Tibial artery (tissue), 4 donors: ENCODE data around the gene TNFRSF19.

ENCODE experiments used
- DNase-seq, 2 donors: peaks; one replicate each; pipeline ENCODE4 v3.0.0-alpha.2; 2019
- H3K27ac ChIP-seq, 2 donors: fragments of 200-600 bp; sonication (generic) in 1 of 2; 1 replicate in 1 of 2; 2 replicates in 1 of 2; pipeline ENCODE4 v1.5.1; 2018 to 2019; ENCODE audit warnings: mild to moderate bottlenecking in 1 of 2
- H3K27me3 ChIP-seq, 2 donors: fragments of 200-600 bp; sonication (generic) in 1 of 2; one replicate each; pipeline versions ENCODE4 v1.5.1 to v1.6.0; 2016 to 2019
- H3K36me3 ChIP-seq, 3 donors: fragments of 200-600 bp; sonication (generic) in 2 of 3; one replicate each; pipeline ENCODE4 v1.5.1; 2016 to 2019; ENCODE audit warnings: mild to moderate bottlenecking in 2 of 3
- H3K4me1 ChIP-seq, 4 donors: fragments of 200-600 bp; sonication (generic) in 2 of 4; 1 replicate in 3 of 4; 2 replicates in 1 of 4; pipeline ENCODE4 v1.5.1; 2016 to 2019
- H3K4me3 ChIP-seq, 2 donors: fragments of 200-600 bp; sonication (generic) in 1 of 2; 1 replicate in 1 of 2; 2 replicates in 1 of 2; pipeline ENCODE4 v1.5.1; 2018 to 2019; ENCODE audit warnings: mild to moderate bottlenecking in 2 of 2
- H3K9me3 ChIP-seq, 3 donors: fragments of 200-600 bp; sonication (generic) in 1 of 3; one replicate each; pipeline ENCODE4 v1.5.1; 2016 to 2019
- intact Hi-C: fragments of 100-400 bp; cut with DNase I; formaldehyde crosslinking; loops from one replicate; pipeline ENCODE4 v1.15.0; 2023; ENCODE audit warnings: low total_unique reads
- TF ChIP-seq, protein P1 (sequence below), 2 experiments: fragments of 200-600 bp in 1 of 2; fragments of 450-650 bp in 1 of 2; IDR thresholded peaks; one replicate each; pipeline ENCODE4 v1.5.1; 2017 to 2019; ENCODE audit warnings: antibody characterized with exemption in 2 of 2, mild to moderate bottlenecking in 1 of 2, moderate library complexity in 1 of 2

The TNFRSF19 gene

DNA sequence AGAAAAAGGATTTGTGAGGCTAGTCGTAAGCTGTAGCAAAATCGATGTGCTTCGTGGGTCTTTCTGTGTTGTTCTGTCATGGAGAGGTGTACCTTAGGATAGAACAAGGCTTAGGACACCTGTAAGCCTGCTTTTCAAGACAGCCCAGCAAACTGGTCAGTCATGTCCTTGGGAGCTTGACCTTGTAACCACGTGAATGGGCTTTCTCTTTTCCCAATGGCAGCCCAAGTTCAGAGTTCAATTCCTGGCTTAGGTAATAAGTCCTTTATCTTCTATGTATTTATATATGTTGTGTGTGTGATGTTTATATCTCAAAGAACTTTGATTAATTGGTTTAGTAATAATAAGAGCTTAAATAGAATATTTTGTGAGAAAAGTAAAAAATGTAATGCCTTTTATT, 112.9 kb downstream of the TNFRSF19 start:
- H3K4me3 ChIP-seq: no peak overlapping the region
- peaks cover 0 to 6% (median 0%) of the 10 kb centered on the region in 3 donors for H3K9me3 ChIP-seq
- intact Hi-C loops: no loop called here
- H3K36me3 ChIP-seq: no peaks in the 10 kb centered on the region
- DNase-seq: no peak
- TF ChIP-seq, protein P1, sequence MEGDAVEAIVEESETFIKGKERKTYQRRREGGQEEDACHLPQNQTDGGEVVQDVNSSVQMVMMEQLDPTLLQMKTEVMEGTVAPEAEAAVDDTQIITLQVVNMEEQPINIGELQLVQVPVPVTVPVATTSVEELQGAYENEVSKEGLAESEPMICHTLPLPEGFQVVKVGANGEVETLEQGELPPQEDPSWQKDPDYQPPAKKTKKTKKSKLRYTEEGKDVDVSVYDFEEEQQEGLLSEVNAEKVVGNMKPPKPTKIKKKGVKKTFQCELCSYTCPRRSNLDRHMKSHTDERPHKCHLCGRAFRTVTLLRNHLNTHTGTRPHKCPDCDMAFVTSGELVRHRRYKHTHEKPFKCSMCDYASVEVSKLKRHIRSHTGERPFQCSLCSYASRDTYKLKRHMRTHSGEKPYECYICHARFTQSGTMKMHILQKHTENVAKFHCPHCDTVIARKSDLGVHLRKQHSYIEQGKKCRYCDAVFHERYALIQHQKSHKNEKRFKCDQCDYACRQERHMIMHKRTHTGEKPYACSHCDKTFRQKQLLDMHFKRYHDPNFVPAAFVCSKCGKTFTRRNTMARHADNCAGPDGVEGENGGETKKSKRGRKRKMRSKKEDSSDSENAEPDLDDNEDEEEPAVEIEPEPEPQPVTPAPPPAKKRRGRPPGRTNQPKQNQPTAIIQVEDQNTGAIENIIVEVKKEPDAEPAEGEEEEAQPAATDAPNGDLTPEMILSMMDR (IDR thresholded peaks at IDR 0.05): no peak
- H3K4me1 ChIP-seq: no peaks in the 10 kb centered on the region
- H3K27me3 ChIP-seq: no peaks in the 10 kb centered on the region
- no peak overlapping the region for H3K27ac ChIP-seq

DNA sequence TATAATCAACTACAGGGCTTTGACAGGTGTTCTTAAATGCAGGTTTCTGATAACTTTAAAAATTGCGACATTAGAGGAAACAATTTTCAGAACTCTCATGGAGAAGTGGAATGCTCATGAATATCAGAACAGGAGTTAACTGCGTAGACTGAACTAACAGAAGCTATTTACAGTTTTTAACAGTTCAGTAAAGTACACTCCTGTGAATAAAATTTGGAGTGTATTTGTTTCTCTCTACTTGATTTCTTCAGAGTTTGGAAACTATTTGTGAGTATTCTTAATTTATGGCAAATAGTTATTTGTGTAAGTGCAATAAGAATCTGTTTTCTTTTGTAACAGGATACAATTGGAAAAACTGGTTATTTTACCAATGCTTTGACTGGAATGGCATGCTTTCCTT, 114.4 kb downstream of the TNFRSF19 start:
- Histone ChIP-seq H3K36me3 (no peaks in the 10 kb centered on the region), H3K4me3 (no peak overlapping the region), H3K27me3 (no peaks in the 10 kb centered on the region), H3K27ac (no peak overlapping the region), H3K4me1 (no peaks in the 10 kb centered on the region), H3K9me3 (peaks cover 0 to 6% (median 0%) of the 10 kb centered on the region in 3 donors)
- TF ChIP-seq, protein P1 (IDR thresholded peaks at IDR 0.05): no peak
- intact Hi-C loops: no loop called here
- DNase-seq: no peak

DNA sequence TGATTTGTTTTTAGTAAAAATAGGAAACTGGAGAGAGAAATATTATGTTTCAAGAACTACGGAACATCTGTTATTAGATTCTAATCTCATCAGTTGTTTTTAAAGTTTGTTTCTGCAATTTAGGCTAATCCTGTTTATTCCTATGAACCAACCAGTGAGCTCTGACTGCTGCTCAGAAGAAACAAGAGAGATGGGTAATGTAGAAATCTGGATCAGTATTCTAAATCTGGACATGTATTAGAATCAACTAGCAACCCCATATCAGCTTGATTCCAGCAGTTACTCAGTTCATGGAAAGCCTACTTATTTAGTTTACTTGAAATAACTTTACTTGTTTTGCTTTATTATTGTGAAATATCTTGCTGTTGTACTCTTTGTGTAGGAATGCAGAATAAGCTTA, 115.2 kb downstream of the TNFRSF19 start:
- Histone ChIP-seq H3K4me1 (no peaks in the 10 kb centered on the region), H3K36me3 (no peaks in the 10 kb centered on the region), H3K27me3 (no peaks in the 10 kb centered on the region), H3K4me3 (no peak overlapping the region), H3K9me3 (peaks cover 0 to 6% (median 0%) of the 10 kb centered on the region in 3 donors), H3K27ac (no peak overlapping the region)
- DNase-seq: no peak
- intact Hi-C loops: no loop called here
- TF ChIP-seq, protein P1 (IDR thresholded peaks at IDR 0.05): no peak

DNA sequence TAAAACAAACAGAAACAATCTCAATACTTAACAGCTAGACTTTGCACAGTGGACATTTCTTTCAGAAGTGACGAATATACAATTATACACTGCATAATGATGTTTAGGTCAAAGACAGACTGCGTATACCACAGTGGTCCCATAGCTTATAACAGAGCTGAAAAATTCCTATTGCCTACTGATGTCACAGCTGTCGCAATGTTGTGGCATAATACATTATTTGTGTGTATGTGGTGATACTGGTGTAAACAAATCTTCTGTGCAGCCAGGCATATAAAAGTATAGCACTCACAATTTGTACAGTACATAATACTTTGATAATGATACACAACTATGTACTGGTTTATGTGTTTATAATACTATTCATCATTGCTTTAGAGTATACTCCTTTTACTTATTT, 116.7 kb downstream of the TNFRSF19 start:
- H3K4me3 ChIP-seq: no peak overlapping the region
- H3K27me3 ChIP-seq: no peaks in the 10 kb centered on the region
- peaks cover 0 to 6% (median 0%) of the 10 kb centered on the region in 3 donors for H3K9me3 ChIP-seq
- no peaks in the 10 kb centered on the region for H3K4me1 ChIP-seq
- no peak overlapping the region for H3K27ac ChIP-seq
- DNase-seq: no peak
- TF ChIP-seq, protein P1 (IDR thresholded peaks at IDR 0.05): no peak
- intact Hi-C loops: no loop called here
- H3K36me3 ChIP-seq: no peaks in the 10 kb centered on the region

DNA sequence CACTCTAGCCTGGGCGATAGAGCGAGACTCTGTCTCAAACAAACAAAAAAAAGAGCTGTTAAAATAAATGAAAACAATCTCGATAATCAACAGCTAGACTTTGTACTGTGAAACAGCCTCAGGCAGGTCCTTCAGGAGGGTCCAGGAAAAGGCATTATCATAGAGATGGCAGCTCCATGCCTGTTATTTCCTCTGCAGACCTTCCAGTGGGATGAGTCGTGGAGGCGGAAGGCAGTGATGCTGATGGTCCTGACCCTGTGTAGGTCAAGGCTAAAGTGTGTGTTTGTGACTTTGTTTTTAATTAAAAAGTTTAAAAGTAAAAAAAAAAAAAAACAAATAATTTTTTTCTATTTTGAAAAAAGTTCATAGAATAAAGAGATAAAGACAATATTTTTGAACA, 117.4 kb downstream of the TNFRSF19 start:
- Histone ChIP-seq H3K9me3 (peaks cover 0 to 6% (median 0%) of the 10 kb centered on the region in 3 donors), H3K27ac (no peak overlapping the region), H3K4me3 (no peak overlapping the region), H3K36me3 (no peaks in the 10 kb centered on the region), H3K4me1 (no peaks in the 10 kb centered on the region), H3K27me3 (no peaks in the 10 kb centered on the region)
- TF ChIP-seq, protein P1 (IDR thresholded peaks at IDR 0.05): no peak
- intact Hi-C loops: no loop called here
- DNase-seq: no peak

DNA sequence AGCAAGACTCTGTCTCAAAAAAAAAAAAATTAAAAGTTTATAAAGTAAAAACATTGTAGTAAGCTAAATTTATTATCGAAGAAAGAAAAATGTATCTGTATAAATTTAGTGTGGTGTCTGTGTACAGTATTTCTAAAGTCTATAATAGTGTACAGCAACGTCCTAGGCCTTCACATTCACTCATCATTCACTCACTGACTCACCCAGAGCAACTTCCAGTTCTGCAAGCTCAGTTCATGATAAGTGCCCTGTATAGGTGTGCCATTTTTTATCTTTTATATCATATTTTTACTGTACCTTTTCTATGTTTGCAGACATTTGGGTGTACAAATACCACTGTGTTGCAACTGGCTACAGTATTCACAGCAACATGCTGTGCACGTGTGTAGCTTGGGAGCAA, 118.1 kb downstream of the TNFRSF19 start:
- Histone ChIP-seq H3K36me3 (no peaks in the 10 kb centered on the region), H3K4me1 (no peaks in the 10 kb centered on the region), H3K9me3 (peaks cover 0 to 6% (median 0%) of the 10 kb centered on the region in 3 donors), H3K4me3 (no peak overlapping the region), H3K27me3 (no peaks in the 10 kb centered on the region), H3K27ac (no peak overlapping the region)
- intact Hi-C loops: no loop called here
- DNase-seq: no peak
- TF ChIP-seq, protein P1 (IDR thresholded peaks at IDR 0.05): no peak
